Keratinocyte (primary cell): ENCODE measurements around the gene SERPINI1. TPM values are rescaled to one million over a fixed set of nuclear protein-coding genes. Genes with fewer than 3 reads are reported as not detected.

Experiments used
- DNase-seq: peaks from one replicate; pipeline ENCODE4 v3.0.0-alpha.2; 2011; ENCODE audit warnings: low read depth, missing footprints, low spot score
- FAIRE-seq: peaks from 2 replicates; lab custom pipeline; 2011; peaks lifted over from hg19 to GRCh38; lab: Jason Lieb, UNC
- H2AFZ ChIP-seq: 2 replicates; pipeline ENCODE4 v1.6.0; 2012; ENCODE audit warnings: low read length, control low read depth, inconsistent platforms; ENCODE audit not compliant: control insufficient read depth
- H3K27ac ChIP-seq: 2 replicates; pipeline ENCODE4 v1.5.1; 2011; ENCODE audit warnings: low read length; ENCODE audit not compliant: control insufficient read depth, insufficient read depth
- H3K27me3 ChIP-seq: 3 replicates; pipeline ENCODE4 v1.6.0; 2011; ENCODE audit warnings: low read length; ENCODE audit not compliant: control insufficient read depth, insufficient read depth; ENCODE audit errors: extremely low read depth
- H3K36me3 ChIP-seq, 2 experiments: 2 replicates in 1 of 2; 3 replicates in 1 of 2; pipeline ENCODE4 v1.5.1; 2011; ENCODE audit warnings: low read length in 2 of 2, mild to moderate bottlenecking in 1 of 2; ENCODE audit not compliant: control insufficient read depth in 2 of 2, insufficient read depth in 2 of 2; ENCODE audit errors: extremely low read depth in 1 of 2
- H3K4me1 ChIP-seq: 3 replicates; pipeline ENCODE4 v1.5.1; 2011; ENCODE audit warnings: low read length; ENCODE audit not compliant: control insufficient read depth, insufficient read depth; ENCODE audit errors: extremely low read depth
- H3K4me2 ChIP-seq: 3 replicates; pipeline ENCODE4 v1.6.0; 2011; ENCODE audit warnings: low read depth, low read length; ENCODE audit not compliant: control insufficient read depth, insufficient read depth; ENCODE audit errors: extremely low read depth
- H3K4me3 ChIP-seq, 3 experiments: fragments of 200-600 bp in 1 of 3; sonication (generic) in 1 of 3; 2 replicates in 2 of 3; 3 replicates in 1 of 3; pipeline ENCODE4 v1.5.1; 2011 to 2016; ENCODE audit warnings: low read length in 3 of 3, mild to moderate bottlenecking in 3 of 3, control low read depth in 2 of 3, inconsistent platforms in 1 of 3, low read depth in 1 of 3, mixed read lengths in 1 of 3, mixed run types in 1 of 3, moderate library complexity in 1 of 3; ENCODE audit not compliant: control insufficient read depth in 2 of 3, insufficient read depth in 2 of 3; ENCODE audit errors: extremely low read depth in 1 of 3
- H3K79me2 ChIP-seq: 2 replicates; pipeline ENCODE4 v1.6.0; 2012; ENCODE audit warnings: low read length; ENCODE audit not compliant: control insufficient read depth, insufficient read depth
- H3K9ac ChIP-seq: 3 replicates; pipeline ENCODE4 v1.6.0; 2011; ENCODE audit warnings: low read length; ENCODE audit not compliant: control insufficient read depth, insufficient read depth; ENCODE audit errors: extremely low read depth
- H3K9me1 ChIP-seq: 3 replicates; pipeline ENCODE4 v1.6.0; 2011; ENCODE audit warnings: low read length; ENCODE audit not compliant: control insufficient read depth, insufficient read depth; ENCODE audit errors: extremely low read depth
- H3K9me3 ChIP-seq: 2 replicates; pipeline ENCODE4 v1.5.1; 2012; ENCODE audit warnings: low read depth, low read length; ENCODE audit not compliant: control insufficient read depth
- H4K20me1 ChIP-seq: 3 replicates; pipeline ENCODE4 v1.6.0; 2011; ENCODE audit warnings: low read length; ENCODE audit not compliant: control insufficient read depth, insufficient read depth; ENCODE audit errors: extremely low read depth
- EZH2 ChIP-seq: IDR thresholded peaks from one replicate; pipeline ENCODE4 v1.6.1; 2012; ENCODE audit warnings: inconsistent platforms, mild to moderate bottlenecking, low read length, moderate library complexity
- dilution Hi-C: fragments of 300-500 bp; cut with MboI; formaldehyde crosslinking; loops from one replicate; pipeline ENCODE4 v1.7.0; 2020; ENCODE audit warnings: low sequenced_read_pairs; ENCODE audit not compliant: extremely low pct_ligation_motif_present
- polyA plus RNA-seq, 5 experiments: library from polyadenylated mRNA; depleted of rRNA in 3 of 5; stranded (reverse) in 3 of 5; stranded (forward) in 1 of 5; unstranded in 1 of 5; fragments of >200 nt; gene quantifications; 1 replicate in 1 of 5; 2 replicates in 3 of 5; 3 replicates in 1 of 5; pipeline versions ENCODE4 v1.2.1 to v1.2.3, GENCODE V29; 2011 to 2012; ENCODE audit warnings: missing spikeins in 2 of 5, low read depth in 1 of 5, low replicate concordance in 1 of 5
- TF ChIP-seq, protein P1 (sequence below), 3 experiments: IDR thresholded peaks in 1 of 3; conservative IDR thresholded peaks in 1 of 3; optimal IDR thresholded peaks in 1 of 3; 2 replicates in 2 of 3; 3 replicates in 1 of 3; pipeline versions ENCODE3 to v1.5.1; 2011; ENCODE audit warnings: low read length in 3 of 3, mild to moderate bottlenecking in 3 of 3, moderate library complexity in 2 of 3, control low read depth in 1 of 3, inconsistent platforms in 1 of 3; ENCODE audit not compliant: insufficient read depth in 2 of 3; ENCODE audit errors: extremely low read depth in 1 of 3

SERPINI1 gene
- polyA plus RNA-seq, 1 donor (not counting 4 experiments of a cell fraction or from before 2014, with no cell fraction given) = 5.5 TPM

DNA sequence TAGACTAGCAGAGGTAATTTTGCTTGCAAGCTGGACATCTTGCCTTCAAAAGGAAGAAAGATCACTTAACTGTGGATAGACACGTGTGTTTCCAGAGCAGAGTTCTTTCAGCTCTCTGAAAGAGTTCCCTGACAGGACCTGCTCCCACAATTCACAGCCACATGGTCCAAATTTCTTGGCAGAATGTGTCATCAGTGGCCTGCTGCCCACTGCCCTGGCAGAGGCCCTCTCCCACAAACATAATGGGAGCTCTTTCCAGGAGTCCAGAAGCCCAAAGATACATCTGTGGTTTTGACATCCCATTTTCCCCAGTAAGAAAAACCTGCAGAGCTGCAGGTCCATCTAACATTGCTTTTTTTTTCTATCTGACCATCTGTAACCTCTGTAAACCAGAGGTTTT lies 48.3 kb downstream of the SERPINI1 start:
- TF ChIP-seq, protein P1, sequence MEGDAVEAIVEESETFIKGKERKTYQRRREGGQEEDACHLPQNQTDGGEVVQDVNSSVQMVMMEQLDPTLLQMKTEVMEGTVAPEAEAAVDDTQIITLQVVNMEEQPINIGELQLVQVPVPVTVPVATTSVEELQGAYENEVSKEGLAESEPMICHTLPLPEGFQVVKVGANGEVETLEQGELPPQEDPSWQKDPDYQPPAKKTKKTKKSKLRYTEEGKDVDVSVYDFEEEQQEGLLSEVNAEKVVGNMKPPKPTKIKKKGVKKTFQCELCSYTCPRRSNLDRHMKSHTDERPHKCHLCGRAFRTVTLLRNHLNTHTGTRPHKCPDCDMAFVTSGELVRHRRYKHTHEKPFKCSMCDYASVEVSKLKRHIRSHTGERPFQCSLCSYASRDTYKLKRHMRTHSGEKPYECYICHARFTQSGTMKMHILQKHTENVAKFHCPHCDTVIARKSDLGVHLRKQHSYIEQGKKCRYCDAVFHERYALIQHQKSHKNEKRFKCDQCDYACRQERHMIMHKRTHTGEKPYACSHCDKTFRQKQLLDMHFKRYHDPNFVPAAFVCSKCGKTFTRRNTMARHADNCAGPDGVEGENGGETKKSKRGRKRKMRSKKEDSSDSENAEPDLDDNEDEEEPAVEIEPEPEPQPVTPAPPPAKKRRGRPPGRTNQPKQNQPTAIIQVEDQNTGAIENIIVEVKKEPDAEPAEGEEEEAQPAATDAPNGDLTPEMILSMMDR (optimal IDR thresholded peaks at IDR 0.05 in 1 of 3, IDR thresholded peaks at IDR 0.05 in 1 of 3, conservative IDR thresholded peaks at IDR 0.05 in 1 of 3; ENCODE audit: extremely low read depth in 1 of 3, insufficient read depth in 2 of 3, low read length in 3 of 3) = no peak
- no peaks in the 10 kb centered on the region for H3K9me3 ChIP-seq
- no peaks in the 10 kb centered on the region for H3K4me1 ChIP-seq
- FAIRE-seq (no peak), DNase-seq (no peak)
- no peaks in the 10 kb centered on the region for H4K20me1 ChIP-seq
- H3K79me2 ChIP-seq = no peaks in the 10 kb centered on the region
- dilution Hi-C loops = no loop called here
- no peak overlapping the region for H3K9ac ChIP-seq
- H3K27ac ChIP-seq = no peak overlapping the region
- H3K9me1 ChIP-seq = no peaks in the 10 kb centered on the region
- H3K4me3 ChIP-seq = no peak overlapping the region
- no peaks in the 10 kb centered on the region for H3K36me3 ChIP-seq
- H2AFZ ChIP-seq = no peak overlapping the region
- H3K27me3 ChIP-seq = no peaks in the 10 kb centered on the region
- H3K4me2 ChIP-seq = no peak overlapping the region

DNA sequence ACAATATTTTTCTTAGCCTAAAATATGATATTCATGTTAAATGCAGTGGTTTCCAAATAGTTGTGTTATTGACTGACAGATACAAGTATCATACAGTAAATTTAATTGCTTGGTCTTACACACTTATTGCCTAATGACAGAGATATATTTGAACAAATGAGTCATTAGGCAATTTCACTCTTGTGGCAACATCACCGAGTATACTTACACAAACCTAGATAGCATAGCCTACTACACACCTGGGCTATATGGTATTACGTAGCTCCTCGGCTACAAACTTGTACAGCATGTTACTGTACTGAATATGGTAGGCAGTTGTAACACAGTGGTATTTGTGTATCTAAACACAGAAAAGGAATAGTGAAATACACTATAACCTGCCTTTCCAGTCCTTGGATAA lies 50.3 kb downstream of the SERPINI1 start:
- no peak overlapping the region for H3K27ac ChIP-seq
- no peak overlapping the region for H3K4me2 ChIP-seq
- TF ChIP-seq, protein P1 (optimal IDR thresholded peaks at IDR 0.05 in 1 of 3, IDR thresholded peaks at IDR 0.05 in 1 of 3, conservative IDR thresholded peaks at IDR 0.05 in 1 of 3; ENCODE audit: extremely low read depth in 1 of 3, insufficient read depth in 2 of 3, low read length in 3 of 3) = no peak
- no peak for TF ChIP-seq EZH2
- H3K79me2 ChIP-seq = no peaks in the 10 kb centered on the region
- H3K27me3 ChIP-seq = no peaks in the 10 kb centered on the region
- no peaks in the 10 kb centered on the region for H4K20me1 ChIP-seq
- dilution Hi-C loops = no loop called here
- FAIRE-seq = no peak
- H3K4me1 ChIP-seq = no peaks in the 10 kb centered on the region
- no peaks in the 10 kb centered on the region for H3K9me3 ChIP-seq
- H3K4me3 ChIP-seq = no peak overlapping the region
- no peaks in the 10 kb centered on the region for H3K36me3 ChIP-seq
- no peak overlapping the region for H3K9ac ChIP-seq
- no peak overlapping the region for H2AFZ ChIP-seq
- no peak for DNase-seq
- H3K9me1 ChIP-seq = no peaks in the 10 kb centered on the region
